ENCODE measurements around the gene ANO7. TPM values are rescaled to one million over a fixed set of nuclear protein-coding genes. Genes with fewer than 3 reads are reported as not detected.

The ANO7 gene
- total and polyA plus RNA-seq, 2 of the 8 experiments (the other 6 are each of a cell fraction or from before 2014, with no cell fraction given), result 3.2 to 6.9 TPM

DNA sequence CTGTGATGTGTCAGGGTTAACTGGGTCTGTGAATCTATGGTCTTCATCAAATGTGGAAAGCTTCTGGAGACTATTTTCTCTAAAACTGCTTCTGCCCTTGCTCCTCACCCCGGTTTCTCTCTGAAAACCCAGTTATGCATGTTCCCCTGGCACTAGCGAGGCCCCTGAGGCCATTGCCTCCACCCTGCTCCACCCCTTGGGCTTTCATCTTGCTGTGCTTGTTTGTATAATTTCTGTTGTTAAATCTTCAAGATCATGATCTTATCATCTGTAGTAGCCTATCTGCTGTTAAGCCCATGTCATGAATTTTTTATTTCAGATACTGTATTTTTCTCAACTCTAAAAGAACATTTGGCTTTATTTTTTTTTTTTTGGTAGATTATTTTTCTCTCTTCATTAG is 14.9 kb upstream of the ANO7 start:
- H3K36me3 ChIP-seq (ENCODE audit: control insufficient read depth in 2 of 4, insufficient read depth in 4 of 4, low read length in 3 of 4), result peaks cover 0 to 21% (median 10%) of the 10 kb centered on the region in 4 experiments; a peak in 4 of 8 replicates
- H4K91ac ChIP-seq (replicated peaks; ENCODE audit: insufficient read length, low read length), result no peak overlapping the region
- no peak overlapping the region for H4K8ac ChIP-seq (ENCODE audit: extremely low read depth, insufficient read depth, low read length)
- WGBS, 2 experiments (ENCODE audit: extremely low coverage in 1 of 2, insufficient coverage in 1 of 2, insufficient read length in 1 of 2, insufficient replicate concordance in 2 of 2, low coverage in 1 of 2, low lambda C conversion rate in 2 of 2, missing lambda C conversion rate in 1 of 2), result 87% methylated on average over 2 of the region's 2 CpGs; no CpG with 5 or more reads in 1 of the 2 experiments
- H2BK5ac ChIP-seq (ENCODE audit: low read depth, low read length), result no peak overlapping the region
- H3K18ac ChIP-seq (ENCODE audit: extremely low read depth, low read length), result no peak overlapping the region
- no peak overlapping the region for H2BK12ac ChIP-seq (ENCODE audit: low read depth, low read length)
- H3K9me3 ChIP-seq (ENCODE audit: insufficient read depth in 2 of 2, low read depth in 1 of 2, low read length in 1 of 2), result peaks cover 4 to 10% of the 10 kb centered on the region in 2 experiments; a peak in 2 of 4 replicates
- H3K4me1 ChIP-seq (replicated peaks in 1 of 4; ENCODE audit: control insufficient read depth in 3 of 4, insufficient read depth in 4 of 4, low read length in 3 of 4), result no peaks in the 10 kb centered on the region
- no peak overlapping the region for H3K4me3 ChIP-seq (ENCODE audit: extremely low read depth in 1 of 4, insufficient read depth in 2 of 4, low read depth in 3 of 4, low read length in 4 of 4)
- H3K27ac ChIP-seq (ENCODE audit: low read depth, low read length), result no peak overlapping the region
- no peak overlapping the region for H2AK5ac ChIP-seq (ENCODE audit: low read depth, low read length)
- no peak overlapping the region for H2BK15ac ChIP-seq (ENCODE audit: low read length)
- no peak overlapping the region for H3K4ac ChIP-seq (replicated peaks; ENCODE audit: insufficient read length, low read depth, low read length)
- no peak overlapping the region for H3K23ac ChIP-seq (ENCODE audit: insufficient read length)
- DNase-seq (ENCODE audit: low read depth in 1 of 2, low spot score in 2 of 2) (no peak), FAIRE-seq (no peak)
- ChIA-PET CTCF (ENCODE audit: partially characterized antibody) (interaction anchor here (1.2 kb wide), 1 partner anchor 95 kb away, joined by 4 read pairs; no protein-coding TSS in a partner anchor), POLR2A (ENCODE audit: partially characterized antibody) (no interaction called here)
- no peak overlapping the region for H3K14ac ChIP-seq (ENCODE audit: insufficient read length)
- no peak overlapping the region for H2BK120ac ChIP-seq (replicated peaks; ENCODE audit: low read depth, low read length)
- TF ChIP-seq, protein P1, sequence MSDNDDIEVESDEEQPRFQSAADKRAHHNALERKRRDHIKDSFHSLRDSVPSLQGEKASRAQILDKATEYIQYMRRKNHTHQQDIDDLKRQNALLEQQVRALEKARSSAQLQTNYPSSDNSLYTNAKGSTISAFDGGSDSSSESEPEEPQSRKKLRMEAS (IDR thresholded peaks at IDR 0.05), result no peak
- TF ChIP-seq CHD2 (IDR thresholded peaks at IDR 0.05; ENCODE audit: low read length) (no peak), GTF2F1 (IDR thresholded peaks at IDR 0.05; ENCODE audit: borderline replicate concordance, low read depth, low read length) (no peak), SIRT6 (IDR thresholded peaks at IDR 0.05; ENCODE audit: low read length) (no peak), CHD1 (IDR thresholded peaks at IDR 0.05; ENCODE audit: low read depth, low read length) (no peak), KDM1A (IDR thresholded peaks at IDR 0.05; ENCODE audit: borderline replicate concordance, low read length) (no peak)
- TF ChIP-seq, protein P2, sequence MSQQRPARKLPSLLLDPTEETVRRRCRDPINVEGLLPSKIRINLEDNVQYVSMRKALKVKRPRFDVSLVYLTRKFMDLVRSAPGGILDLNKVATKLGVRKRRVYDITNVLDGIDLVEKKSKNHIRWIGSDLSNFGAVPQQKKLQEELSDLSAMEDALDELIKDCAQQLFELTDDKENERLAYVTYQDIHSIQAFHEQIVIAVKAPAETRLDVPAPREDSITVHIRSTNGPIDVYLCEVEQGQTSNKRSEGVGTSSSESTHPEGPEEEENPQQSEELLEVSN (IDR thresholded peaks at IDR 0.05), result no peak
- no peaks in the 10 kb centered on the region for H3K79me2 ChIP-seq (ENCODE audit: control insufficient read depth in 1 of 2, insufficient read depth in 2 of 2, low read length in 2 of 2)
- H3K9ac ChIP-seq (replicated peaks in 1 of 4; ENCODE audit: extremely low read depth in 1 of 4, low read depth in 3 of 4, low read length in 3 of 4), result no peak overlapping the region
- H3K23me2 ChIP-seq (ENCODE audit: low read depth, low read length), result no peaks in the 10 kb centered on the region
- H2BK20ac ChIP-seq (ENCODE audit: low read length), result no peak overlapping the region
- H3K4me2 ChIP-seq (ENCODE audit: insufficient read depth in 1 of 2, low read depth in 2 of 2, low read length in 2 of 2), result no peak overlapping the region
- no peak overlapping the region for H3K56ac ChIP-seq (replicated peaks; ENCODE audit: insufficient read length, low read depth, low read length)
- H4K20me1 ChIP-seq (replicated peaks in 1 of 2; ENCODE audit: control insufficient read depth in 1 of 2, insufficient read depth in 2 of 2, low read length in 2 of 2), result no peaks in the 10 kb centered on the region
- no peak overlapping the region for H4K5ac ChIP-seq (ENCODE audit: insufficient read length, low read depth, low read length)
- no peaks in the 10 kb centered on the region for H3K79me1 ChIP-seq (ENCODE audit: low read depth, low read length)
- no peak overlapping the region for H2AFZ ChIP-seq (ENCODE audit: low read length)
- H3K27me3 ChIP-seq (replicated peaks in 1 of 4; ENCODE audit: control insufficient read depth in 3 of 4, extremely low read depth in 1 of 4, insufficient read depth in 3 of 4, low read length in 3 of 4), result no peaks in the 10 kb centered on the region
